MV-4-11 (cell line): ENCODE measurements around the gene C20orf96.

Experiments
- DNase-seq: peaks from one replicate; lab custom pipeline; 2025; lab: John Stamatoyannopoulos, UW

C20orf96 gene

DNA sequence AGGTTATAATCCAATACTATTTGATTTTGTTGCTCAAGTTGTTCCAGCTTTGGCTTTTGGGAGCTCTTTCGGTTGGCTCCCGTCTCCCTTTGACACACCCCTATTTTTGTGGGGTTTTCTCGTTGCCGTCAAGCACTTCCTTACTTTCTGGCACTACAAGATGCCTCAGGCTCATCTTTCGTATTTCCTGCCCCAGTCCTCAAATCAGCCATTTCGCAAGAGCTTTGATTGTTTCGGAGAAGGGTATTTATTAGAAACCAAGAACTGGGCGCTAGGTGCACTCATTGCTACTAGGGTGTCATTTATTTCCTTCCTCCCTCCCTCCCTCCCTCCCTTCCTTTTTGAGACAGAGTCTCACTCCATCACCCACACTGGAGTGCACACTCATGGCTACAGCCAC, 21.5 kb upstream of the C20orf96 start:
- peak; percentile 44 for DNase-seq

DNA sequence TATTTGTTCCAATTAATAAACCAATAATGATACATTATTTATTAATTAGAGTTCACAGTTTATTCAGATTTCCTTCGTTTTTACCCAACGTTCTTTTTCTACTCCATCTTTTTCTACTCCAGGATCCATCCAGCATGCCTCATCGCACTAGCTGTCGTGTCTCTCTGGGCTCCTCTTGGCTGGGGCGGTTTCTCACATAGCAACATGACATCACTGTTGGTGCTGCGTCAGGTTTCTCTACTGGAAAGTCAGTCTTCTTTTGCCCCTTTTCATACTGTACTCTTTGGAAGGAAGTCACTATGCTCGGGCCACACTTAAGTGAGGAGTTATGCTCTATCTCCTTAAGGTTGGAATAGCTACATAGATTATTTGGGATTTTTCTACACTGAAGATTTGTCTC, 21.1 kb upstream of the C20orf96 start:
- no peak for DNase-seq

DNA sequence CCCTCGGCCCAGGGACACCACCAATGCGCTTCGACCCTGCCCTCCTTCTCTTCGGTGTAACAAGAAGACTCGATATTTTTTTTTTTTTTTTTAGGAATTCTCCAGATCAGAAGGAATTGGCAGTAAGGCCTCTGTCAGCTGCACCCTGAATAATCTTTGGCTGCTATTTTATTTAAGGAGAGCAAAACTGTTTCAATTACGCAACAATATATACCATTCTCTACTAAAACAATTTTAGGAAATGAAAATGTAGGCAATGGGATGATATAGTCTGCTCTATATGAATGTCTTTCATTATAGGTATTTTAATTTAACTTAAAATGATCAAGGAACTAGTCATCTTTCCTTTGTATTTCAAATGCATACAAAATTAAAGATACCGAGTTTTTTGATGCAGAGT, 20.1 kb upstream of the C20orf96 start:
- no peak for DNase-seq

DNA sequence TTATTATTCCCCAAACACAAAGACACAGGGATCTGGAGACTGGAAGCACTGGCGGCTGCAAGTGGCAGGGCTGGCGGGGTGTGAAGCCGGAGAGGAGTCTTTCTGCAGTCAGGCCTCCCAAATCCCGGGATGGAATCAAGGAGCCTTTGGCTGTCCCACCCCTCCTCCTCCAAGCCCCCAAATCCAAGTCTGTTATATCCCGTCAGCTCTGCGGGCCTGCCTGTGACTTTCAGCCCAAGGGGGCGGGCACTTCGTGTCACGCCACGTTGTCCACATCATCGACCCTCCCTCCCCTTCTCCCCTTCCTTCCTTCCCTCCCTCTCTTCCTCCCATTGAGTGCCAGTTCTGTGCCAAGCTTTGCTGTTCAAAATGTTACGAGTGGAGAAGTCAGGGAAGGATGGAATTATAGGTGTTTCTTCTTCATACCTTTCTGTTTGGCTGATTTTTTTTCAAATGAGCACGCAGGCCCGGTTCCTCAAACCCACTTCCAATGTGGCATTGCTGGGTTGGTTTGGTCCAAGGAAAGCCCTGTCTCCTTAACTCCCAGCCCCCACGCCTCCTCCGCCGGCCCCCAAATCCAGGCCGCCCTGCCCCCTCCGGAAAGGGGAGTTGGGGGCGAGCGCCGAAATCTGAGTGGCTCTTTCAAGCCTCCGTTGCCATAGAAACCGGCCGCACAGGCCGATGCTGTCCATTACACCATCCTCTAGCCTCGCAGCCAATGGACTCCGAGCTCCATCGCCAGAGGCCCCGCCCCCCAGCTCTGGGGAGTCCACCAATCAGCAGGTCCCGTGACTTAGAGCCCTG, 19.5 kb upstream of the C20orf96 start:
- peak; percentile 98 for DNase-seq

DNA sequence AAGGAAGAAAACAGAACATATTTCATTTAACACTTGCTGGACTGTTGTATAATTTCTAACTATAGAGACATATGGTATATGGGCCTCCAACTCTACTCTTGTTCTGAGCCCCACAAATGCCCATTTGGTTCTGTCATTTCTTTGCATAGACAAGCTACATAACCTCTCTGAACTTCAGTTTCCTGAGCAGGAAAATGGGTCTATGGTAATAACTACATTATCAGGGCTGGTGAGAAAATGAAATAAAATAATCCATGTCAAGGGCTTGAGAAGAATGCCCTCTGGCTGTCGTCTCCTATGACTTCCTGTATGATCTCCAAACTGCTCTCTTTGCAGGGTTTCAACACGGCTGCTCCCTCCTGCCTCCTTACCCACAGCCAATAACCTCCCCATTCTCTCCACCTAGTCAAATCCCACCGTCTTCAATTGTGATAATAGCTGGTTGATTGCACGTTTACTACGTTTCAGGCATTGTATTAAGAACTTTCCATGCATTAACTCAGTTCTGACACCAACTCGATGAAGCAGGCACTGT, 18.8 kb upstream of the C20orf96 start:
- DNase-seq, result peak; percentile 32

DNA sequence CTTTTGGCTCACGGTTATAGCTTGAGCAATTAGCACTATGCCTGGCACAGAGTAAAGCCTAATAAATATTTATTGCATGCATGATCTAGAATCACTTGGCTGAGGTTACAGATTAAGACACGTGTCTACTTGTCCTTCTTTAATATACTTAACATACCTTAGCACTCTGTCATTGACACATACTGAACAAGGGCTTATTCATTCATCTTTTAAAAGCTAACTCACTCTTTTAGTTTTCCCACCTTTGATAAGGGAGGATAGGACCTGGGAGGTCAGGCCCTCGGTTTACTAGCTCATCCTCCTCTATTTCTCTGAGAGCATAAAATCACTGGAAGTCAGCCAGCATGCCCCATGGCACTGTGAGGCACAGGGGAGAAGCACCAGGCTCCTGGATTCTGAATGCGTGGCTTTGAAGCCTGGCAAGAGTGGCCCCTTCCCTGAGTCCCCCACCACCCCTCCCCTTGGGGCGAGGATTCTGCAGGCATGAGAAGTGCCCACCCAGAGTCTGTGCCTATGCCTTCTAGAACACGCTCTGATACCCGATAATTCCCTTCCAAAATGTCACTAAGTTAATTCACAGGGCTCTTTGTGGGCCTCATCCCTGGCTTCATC, 18.0 kb upstream of the C20orf96 start:
- no peak for DNase-seq

DNA sequence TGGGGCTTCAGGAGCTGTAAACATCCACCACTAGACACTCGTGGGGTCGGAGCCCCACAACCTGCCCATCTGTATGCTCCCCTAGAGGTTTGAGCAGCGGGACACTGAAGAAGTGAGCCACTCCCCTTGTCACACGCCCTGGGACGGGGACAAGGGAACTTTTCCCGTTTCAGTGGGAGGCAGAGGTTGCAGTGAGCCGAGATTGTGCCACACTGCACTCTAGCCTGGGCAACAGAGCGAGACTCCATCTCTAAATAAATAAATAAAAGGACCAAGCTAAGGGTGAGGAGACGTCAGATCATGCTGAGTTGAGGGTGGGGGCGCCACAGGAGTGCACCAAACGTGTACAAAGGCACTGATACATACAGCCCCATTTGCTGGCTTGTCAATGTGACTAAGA, 15.2 kb upstream of the C20orf96 start:
- no peak for DNase-seq

DNA sequence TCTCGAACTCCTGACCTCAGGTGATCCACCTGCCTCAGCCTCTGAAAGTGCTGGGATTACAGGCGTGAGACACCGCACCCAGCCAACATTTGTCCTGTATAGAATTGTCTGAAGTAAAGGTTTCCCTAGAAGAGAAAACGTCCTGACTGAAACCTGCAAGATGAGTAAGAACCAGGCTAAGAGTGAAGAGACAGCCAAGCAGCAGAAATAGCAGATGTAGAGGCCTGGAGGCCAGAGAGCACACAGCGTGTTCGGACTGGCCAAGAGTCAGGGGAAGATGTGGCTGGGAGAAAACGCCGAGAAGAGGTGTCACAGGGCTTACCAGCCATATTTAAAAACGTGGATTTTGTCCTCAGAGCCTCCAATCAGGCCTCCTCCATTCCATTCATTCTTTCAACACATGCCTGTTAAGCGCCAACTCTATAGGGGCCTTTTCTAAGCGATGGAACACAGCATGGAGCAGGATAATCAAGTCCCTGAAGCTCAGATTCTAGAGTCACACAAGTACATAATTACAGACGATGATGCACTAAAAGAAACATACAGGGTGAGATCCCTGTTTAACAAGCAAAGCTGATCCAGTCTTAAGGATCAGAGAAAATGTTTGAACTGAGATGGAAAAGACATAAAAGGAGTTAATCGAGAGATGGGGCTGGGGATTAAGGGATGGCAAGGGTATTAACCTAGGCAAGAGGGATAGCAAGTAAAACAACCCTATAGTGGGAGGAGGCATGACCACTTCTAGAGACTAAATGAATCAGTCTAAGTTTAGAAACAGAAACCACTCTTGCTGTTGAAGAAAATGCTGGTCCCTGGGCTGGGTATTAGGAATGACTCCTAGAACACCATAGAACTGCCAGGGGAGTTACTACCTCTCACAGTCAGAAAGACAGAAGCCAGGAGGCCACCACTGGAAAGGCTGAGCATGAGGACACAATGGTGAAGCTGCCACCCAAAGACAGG, 11.6 kb upstream of the C20orf96 start:
- no peak for DNase-seq

DNA sequence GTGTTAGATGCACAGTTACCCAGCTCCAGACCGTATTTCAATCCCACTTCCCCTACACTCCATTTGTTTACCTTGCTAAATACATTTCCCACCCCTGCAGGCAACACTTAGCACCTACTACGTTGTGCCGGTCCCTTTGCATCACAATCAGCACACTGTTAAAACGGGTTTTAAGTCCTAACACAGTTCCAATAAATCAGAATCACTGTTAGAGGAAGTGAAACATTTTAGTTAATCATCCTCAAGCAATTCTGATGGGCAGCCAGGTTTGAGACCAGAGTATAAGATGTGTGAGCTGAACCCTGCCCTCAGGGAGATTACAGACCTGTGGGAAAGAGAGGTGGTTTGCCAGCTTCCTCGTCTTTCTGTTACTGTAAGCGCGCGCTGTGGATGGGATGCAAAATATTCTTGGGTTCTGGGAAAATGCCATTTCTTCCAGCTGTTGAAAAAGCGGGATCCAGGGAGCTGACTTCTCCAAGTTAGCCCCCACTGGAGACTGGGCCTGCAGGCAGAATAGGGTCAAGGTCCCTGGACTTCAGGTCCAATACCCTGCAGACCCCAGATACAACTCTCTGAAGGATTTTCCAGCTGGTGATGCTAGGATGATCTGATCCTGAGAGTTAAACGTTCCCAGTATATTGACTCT, 9.9 kb upstream of the C20orf96 start:
- peak; percentile 66 for DNase-seq

DNA sequence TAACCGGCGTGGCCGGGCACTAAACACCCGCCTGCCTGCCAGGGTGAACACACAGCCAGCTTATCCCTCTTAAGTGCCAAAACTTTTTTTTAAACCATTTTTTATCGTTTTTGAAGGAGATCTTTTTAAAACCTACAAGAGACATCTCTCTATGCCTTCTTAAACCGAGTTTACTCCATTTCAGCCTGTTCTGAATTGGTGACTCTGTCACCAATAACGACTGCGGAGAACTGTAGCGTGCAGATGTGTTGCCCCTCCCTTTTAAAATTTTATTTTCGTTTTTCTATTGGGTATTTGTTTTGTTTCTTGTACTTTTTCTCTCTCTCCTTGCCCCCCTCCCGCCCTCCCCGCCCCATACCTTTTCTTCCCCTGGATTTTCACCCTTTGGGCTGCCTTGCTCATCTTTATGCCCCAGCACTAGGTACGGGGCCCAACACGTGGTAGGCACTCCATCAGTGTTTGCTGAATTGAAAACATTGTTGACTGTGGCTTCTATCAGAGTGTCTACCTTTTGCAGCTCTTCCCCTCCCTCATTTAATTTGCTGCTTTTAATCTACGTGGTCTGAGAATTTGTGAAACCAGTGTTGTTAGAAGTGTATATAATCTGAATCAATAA, 8.3 kb upstream of the C20orf96 start:
- no peak for DNase-seq

DNA sequence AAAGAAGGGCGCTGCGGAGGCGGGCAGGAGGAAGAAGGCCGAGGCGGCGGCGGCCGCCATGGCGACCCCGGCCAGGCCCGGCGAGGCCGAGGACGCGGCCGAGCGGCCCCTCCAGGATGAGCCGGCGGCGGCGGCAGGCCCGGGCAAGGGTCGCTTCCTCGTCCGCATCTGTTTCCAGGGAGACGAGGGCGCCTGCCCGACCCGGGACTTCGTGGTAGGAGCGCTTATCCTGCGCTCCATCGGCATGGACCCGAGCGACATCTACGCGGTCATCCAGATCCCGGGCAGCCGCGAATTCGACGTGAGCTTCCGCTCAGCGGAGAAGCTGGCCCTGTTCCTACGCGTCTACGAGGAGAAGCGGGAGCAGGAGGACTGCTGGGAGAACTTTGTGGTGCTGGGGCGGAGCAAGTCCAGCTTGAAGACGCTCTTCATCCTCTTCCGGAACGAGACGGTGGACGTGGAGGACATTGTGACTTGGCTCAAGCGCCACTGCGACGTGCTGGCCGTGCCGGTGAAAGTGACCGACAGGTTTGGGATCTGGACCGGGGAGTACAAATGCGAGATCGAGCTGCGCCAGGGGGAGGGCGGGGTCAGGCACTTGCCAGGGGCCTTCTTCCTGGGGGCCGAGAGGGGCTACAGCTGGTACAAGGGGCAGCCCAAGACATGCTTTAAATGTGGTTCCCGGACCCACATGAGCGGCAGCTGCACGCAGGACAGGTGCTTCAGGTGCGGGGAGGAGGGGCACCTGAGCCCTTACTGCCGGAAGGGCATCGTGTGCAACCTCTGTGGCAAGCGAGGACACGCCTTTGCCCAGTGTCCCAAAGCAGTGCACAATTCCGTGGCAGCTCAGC, 7.6 kb upstream of the C20orf96 start:
- DNase-seq, result peak; percentile 65

DNA sequence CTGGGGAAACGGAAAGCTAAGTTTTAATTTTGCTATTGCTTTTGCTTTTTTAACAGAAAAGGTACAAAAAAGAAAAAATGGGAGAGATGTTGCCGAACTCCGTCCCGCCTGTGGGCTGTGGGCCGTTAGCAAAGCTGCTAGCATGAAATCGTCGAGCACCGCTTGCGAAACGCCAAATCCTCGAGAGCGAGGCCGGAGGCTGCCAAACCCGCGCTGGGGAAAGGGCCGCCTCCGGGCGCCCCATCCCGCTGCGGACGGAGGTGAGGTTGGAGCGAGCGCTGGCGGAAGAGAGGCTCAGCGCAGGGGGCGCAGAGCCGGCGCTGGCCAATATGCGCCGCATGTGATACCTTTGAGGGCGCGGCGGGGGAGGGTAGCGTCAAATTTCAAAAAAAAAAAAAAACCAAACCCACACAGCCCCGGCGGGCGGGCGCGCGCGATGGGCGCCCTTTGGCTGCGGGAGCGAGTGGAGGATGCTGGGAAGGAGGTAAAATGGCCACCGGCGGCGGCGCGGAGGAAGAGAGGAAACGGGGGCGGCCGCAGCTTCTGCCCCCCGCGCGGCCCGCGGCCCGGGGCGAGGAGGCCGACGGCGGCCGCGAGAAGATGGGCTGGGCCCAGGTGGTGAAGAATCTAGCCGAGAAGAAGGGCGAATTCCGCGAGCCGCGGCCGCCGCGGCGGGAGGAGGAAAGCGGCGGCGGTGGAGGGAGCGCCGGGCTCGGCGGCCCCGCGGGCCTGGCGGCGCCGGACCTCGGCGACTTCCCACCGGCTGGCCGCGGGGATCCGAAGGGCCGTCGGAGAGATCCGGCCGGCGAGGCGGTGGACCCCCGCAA, 6.8 kb upstream of the C20orf96 start, which contains the start of gene ZCCHC3:
TSS of gene ZCCHC3 (plus strand) at position 473 of the 827 bp plus-strand sequence. CDS start at position 490, 17 bp downstream.
- DNase-seq, result peak; percentile 93

DNA sequence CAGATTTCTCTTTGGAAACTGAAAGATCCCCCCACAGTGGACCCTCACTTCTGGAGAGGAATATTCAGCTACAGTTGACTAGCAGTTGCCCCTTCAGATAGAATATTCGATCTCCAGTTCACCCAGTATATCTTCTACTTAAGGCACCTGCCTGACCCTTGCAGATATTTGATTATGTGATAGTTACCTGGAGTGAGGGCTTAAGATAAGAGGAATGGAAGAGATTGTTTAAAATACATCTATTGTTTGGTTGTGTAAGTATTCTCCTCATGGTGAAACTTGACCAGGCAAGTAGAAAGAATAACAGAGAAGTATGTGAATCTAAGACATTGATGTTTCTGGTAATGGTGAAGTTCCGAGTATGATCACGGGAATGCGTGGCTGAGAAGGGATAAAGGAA, 5.3 kb upstream of the C20orf96 start:
- no peak for DNase-seq

DNA sequence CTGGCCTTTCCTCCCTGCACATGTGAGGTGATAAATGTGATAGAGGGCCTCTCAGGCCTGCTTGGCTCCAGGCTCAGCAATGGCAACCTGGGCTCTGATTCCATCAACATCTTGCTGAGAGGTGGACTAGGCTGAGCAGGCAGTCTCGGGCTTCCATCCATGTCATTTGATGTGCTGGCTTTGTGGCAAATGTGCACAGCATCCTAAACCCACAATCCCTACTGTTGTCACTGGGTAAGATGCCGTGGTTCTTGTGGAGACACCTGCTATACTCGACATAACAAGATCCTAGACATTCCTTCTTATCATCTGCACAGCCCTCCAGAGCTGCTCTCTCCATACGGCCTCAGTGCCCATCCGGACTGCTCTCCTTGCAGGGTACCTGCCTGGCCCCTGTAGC, 4.1 kb upstream of the C20orf96 start:
- DNase-seq, result no peak

DNA sequence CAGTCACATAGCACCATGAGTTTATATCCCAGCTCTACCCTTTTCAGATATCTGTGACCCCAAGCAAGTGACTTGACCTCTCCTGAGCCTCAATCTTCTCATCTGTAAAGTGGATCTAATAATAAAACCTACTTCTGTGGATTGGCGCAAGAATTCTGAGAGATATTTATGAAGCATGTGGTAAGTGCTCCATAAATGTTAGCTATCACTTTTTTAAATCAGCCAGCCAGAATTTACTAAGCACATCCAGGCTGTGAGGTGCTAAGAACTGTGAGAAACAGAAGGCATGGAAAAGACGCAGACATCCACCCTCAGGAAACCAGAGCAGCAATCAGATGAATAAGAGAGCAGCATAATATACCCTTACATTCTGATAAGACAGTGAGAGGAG, 862 bp downstream of the C20orf96 start:
- no peak for DNase-seq

DNA sequence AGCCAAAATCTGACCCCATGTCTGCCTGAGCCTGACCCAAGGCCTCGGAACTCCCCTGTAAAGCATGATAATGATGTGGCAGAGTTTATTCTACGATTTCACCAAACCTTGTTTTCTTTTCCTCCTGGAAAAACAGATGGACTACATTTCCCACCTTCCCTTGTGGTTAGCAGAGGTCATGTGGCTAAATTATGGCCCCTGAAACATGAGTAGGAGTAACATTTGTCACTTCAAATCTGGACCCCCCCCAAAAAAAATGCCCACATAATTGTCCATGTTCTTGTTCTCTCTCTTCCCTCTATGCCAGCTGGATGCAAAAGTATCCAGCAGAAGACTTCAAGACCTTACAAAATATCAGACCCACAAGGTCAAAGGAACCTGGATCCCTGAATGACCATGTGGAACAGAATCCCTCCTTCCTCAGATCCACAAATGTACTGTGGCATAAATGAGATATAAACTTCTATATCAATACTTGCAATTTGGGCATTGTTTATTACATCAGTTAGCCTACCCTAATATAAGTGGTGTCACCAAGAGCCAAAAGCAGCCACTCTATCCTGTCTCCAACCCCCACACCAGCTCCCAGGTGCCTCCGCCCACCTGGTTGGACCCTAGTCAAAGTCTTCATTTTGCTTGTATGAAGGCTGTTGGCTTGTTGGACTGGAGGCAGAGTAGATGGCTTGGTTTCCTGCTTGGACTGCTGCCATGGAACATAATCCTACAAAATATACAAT, 1.4 kb downstream of the C20orf96 start:
- peak; percentile 3 for DNase-seq

DNA sequence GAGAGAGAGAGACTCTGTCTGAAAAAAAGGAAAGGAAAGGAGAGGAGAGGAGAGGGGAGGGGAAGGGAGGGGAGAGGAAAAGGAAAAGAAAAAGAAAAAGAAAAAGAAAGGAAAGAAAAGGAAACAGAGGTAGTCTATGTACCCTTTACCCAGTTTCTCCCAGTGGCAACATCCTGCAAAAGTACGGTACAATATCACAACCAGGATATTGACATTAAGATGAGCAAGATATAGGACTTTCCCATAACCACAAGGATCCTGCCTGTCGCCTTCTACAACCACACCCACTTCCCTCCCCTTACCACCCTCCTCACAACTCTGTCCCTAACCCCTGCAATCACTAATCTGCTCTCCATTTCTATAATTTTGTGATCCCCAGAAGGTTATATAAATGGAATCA, 4.0 kb downstream of the C20orf96 start:
- no peak for DNase-seq

DNA sequence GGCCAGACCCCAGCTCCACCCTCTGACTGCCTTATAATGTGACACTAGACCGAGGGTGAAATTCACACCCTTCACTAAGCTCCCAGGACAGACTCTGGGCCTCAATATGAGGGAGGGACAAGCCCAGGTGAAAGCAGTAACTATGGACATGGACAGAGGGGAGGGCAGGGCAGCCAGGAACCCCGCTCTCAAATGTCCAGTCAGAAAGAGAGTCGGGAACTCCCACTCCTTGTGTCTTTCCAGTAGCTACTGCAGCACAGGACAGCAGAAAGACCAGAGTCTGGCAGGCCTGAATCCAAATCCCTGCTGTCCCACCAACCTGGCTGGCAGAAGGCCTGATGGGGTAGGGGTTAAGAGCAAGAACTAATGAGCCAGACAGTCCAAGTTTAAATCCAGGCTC, 6.4 kb downstream of the C20orf96 start:
- DNase-seq, result no peak
